OCI-LY7 (cell line): ENCODE results near the gene ZBTB42.

Source experiments
- EZH2phosphoT487 ChIP-seq: fragments of 200-600 bp; sonication (generic); IDR thresholded peaks from 2 replicates; pipeline ENCODE4 v1.6.1; 2018; ENCODE audit warnings: low read depth, borderline replicate concordance, mild to moderate bottlenecking, mixed run types, antibody characterized with exemption, low read length, moderate library complexity, mixed read lengths
- TF ChIP-seq, protein P1 (sequence below): fragments of 200-600 bp; sonication (generic); conservative IDR thresholded peaks from 2 replicates; pipeline ENCODE4 v1.5.1; 2014; ENCODE audit warnings: mild to moderate bottlenecking, antibody characterized with exemption, low read length, moderate library complexity, mixed read lengths

DNA sequence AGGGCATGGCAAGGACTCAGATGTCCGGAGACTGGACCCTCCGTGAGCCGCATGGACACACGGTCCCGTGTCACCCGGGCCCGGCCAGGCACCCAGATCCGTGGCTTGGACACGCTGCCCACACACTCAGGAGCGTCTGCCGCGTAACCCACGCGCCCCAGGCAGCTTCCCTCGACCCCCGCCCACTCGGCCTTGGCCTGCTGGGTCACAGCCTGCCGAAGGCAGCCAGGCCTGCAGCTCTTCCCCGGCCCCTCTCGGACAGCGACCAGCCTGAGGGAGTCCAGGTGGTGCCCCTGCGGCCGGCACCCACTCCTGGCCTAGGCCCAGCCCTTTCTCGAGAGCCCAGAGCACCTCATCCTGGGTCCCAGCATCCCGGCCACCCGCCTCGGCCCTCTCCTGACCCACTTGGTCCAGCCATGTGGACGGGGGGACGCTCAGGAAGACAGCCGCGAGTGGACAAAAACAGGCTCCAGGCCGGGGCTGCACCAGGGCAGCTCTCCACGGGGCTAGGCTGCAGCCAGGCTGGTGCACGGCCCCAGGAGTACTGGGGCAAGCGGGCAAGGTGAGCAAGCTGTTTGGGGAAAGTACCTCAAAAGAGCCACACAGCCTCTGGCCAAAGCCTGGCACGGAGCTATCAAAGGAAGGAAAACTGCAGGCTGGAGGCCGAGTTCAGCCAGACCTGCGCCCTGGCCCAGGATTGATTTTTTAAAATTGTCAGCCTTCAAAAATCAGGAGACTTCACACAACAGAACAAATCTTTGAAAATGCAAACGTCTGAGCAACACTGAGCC is 11.8 kb upstream of the ZBTB42 start:
- TF ChIP-seq, protein P1, sequence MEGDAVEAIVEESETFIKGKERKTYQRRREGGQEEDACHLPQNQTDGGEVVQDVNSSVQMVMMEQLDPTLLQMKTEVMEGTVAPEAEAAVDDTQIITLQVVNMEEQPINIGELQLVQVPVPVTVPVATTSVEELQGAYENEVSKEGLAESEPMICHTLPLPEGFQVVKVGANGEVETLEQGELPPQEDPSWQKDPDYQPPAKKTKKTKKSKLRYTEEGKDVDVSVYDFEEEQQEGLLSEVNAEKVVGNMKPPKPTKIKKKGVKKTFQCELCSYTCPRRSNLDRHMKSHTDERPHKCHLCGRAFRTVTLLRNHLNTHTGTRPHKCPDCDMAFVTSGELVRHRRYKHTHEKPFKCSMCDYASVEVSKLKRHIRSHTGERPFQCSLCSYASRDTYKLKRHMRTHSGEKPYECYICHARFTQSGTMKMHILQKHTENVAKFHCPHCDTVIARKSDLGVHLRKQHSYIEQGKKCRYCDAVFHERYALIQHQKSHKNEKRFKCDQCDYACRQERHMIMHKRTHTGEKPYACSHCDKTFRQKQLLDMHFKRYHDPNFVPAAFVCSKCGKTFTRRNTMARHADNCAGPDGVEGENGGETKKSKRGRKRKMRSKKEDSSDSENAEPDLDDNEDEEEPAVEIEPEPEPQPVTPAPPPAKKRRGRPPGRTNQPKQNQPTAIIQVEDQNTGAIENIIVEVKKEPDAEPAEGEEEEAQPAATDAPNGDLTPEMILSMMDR, result no peak
- TF ChIP-seq EZH2phosphoT487, result no peak
